Left kidney (tissue), 2 donors: ENCODE results near the gene PRMT9. TPM values are rescaled to one million over a fixed set of nuclear protein-coding genes. Genes with fewer than 3 reads are reported as not detected.

Experiments used
- DNase-seq: peaks from one replicate; pipeline ENCODE4 v3.0.0-alpha.2; 2013
- polyA plus RNA-seq: library from polyadenylated mRNA; unstranded; fragments of 120-200 nt; gene quantifications from one replicate; pipeline ENCODE4 v1.2.1, GENCODE V29; 2013; ENCODE audit not compliant: insufficient read length

Gene PRMT9
- polyA plus RNA-seq, 1 donor = 31.2 TPM

DNA sequence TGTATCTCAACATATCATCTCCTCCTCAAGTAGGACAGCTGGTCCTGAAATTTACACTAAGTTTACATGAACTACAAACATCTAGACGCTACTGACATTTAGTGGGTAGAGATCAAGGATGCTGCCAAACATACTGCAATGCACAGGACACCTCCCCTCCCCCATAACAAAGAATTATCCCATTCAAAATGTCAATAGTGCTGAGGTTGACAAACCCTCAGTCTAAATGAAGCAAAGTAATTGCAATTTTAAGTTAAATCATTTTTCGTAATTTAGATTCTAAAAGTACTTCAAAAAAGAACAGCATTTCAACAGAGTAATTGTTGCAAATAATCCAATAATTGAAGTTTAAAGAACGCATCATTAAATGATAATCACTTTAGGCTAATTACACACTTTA lies 1.2 kb downstream of the PRMT9 start:
- DNase-seq = no peak

DNA sequence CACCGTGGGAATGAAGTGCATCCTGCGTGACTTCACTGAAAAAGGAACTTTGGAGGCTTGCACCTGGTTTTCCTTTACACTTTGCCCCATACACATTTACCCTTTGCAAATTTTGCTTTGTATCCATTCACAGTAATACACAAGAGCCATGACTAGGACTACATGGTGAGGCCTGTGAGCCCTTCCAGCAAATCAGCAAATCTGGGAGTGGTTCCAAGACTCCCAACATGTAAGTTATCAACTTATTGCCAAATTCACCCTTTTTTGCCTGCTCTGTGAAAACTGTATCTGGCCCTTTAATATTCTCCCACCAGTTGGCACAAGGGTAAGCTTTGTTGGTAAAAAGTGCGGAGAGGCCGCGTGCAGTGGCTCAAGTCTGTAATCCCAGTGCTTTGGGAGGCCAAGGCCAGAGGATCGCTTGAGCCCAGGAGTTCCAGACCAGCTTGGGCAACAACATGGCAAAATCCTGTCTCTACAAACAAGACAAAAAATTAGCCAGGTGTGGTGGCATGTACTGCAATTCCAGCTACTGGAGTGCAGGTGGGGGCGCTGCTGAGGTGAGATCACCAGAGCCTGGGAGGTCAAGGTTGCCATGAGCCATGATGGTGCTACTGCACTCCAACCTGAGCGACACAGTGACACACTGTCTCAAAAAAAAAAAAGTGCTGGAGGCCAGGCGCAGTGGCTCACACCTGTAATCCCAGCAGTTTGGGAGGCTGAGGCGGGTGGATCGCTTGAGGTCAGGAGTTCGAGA lies 5.0 kb downstream of the PRMT9 start:
- DNase-seq = no peak

DNA sequence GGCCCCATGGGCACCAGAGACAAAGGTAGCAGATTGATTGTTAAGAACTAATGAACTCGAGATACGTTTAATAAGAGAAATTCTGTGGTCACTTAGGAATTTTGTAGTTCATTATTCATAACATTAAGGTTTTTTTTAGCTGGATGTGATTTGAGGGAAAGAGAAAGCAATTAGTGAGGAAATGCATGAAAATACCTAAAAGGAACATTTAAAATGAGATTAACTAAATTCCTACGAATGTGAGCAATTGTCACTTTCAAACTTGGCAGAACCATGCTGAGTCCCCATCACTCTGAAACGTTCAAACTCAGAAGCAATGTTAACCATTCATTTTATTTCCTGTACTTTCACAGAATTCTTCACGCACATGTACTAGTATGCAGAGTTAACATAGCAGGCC lies 5.9 kb downstream of the PRMT9 start:
- DNase-seq = no peak

DNA sequence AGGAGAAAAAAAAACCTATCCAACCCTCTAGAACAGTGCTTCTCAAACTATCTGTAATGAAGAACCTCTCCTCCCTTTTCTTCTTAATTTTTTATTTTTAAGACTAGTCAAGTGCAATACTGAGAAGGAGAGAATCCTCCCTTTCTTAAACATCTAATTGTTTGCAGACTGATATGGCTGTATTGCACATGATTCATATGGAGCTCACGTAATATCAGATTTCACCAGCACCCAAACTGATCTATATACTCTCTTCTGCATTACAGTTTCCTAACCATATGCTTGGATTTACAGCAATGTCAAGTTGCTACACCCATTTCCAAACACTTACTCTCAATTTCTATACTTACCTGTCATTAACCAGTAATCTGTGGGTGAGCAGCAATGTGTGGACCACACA lies 9.5 kb downstream of the PRMT9 start:
- DNase-seq = no peak

DNA sequence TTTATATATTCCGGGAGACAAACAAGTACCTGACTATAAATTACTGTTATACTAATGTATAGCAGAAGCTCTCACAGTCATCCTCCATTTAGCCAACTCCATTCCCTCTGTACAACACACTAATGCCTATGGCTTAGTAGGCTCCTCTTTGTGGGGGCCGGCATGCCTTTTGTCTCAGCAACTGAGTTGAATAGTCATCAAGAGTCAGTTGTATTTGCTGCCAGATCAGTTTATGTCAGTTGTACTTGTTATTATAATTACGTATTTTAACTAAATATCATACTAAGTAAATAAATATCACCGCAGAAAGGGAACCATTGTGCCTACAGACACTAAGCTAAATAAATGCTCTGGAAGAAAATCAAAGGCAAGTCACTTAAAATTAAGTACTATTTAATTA lies 9.9 kb downstream of the PRMT9 start:
- no peak for DNase-seq

DNA sequence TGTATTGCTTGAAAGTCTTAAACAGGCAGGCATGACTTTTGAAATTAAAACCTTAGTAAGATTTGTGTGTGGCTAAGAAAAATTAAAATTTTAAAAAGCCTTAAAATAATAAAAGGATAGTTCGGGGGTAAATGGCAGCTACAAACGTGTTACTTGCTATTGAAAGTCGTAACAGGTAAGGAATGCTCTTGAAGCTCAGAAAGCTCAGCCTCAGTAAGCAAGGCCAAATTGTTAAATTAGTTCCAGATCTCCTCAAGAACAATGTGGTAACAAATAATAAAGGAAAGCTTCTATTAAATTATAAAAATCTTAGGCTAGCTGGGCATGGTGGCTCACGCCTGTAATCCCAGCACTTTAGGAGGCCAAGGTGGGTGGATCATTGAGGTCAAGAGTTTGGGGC lies 25.5 kb downstream of the PRMT9 start:
- no peak for DNase-seq

DNA sequence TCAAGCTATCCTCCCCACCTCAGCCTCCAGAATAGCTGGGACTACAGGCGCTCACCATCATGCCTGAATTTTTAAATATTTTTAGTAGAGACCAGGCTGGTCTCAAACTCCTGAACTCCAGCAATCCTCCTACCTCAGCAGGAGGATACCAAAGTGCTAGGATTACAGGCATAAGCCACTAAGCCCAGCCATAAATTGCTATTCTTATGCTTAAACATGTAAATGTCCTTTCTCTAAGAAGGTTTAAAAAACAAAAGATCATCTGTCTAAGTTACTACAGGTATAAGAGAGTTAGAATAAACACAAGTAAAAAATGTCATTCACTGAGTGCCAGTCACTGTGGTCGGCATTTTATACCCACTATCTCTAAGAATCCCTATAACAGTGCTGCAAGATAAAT lies 28.3 kb downstream of the PRMT9 start:
- no peak for DNase-seq

DNA sequence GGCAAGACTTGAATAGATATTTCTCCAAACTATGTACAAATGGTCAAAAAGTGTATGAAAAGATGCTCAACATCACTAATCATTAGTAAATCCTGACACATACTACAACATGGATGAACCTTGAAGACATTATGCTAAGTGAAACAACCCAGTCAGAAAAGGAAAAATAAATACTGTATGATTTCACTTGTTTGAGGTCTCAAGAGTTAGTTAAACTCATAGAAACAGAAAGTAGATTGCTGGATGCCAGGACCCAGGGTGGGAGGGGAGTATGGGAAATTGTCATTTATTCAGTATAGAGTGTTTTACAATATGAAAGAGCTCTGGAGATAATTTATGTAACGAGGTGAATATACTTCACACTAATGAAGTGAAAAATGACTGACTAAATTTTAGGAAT lies 32.4 kb downstream of the PRMT9 start:
- DNase-seq = no peak

DNA sequence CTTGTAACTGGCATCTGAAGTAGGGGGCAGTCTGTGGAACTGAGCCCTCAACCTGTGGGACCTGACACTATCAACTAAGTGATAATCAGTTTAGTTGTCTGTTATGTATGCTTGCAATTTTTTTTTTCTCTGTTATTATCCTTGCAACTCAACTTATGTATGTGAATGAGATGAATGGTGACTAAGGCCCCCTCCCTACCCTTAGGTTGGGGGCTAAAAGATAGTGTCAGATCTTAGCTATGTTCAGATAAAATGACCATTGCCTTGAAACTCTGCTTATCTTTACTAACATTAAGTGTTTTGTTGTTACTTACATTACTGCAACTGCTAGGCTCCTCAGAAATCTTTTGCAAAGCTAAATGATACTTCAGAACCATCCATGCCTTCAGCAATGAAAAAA lies 35.3 kb downstream of the PRMT9 start:
- DNase-seq = no peak

DNA sequence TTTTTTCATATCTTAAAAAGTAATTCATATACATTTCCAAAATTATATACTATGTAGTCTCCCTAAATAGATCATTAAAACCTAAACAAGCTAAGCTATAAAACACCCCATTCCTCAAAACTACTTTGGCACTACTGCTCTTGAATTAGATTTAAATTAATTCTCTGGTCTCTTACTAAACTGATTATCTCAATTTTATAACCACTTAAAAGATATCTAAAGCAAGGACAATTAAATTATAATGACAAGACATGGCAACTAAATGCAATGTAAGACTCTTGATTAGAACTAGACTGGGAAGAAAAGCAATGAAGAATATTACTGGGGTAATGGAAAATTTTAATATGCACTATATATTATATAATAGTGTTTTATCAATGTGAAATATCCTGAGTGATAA lies 38.9 kb downstream of the PRMT9 start:
- DNase-seq = no peak

DNA sequence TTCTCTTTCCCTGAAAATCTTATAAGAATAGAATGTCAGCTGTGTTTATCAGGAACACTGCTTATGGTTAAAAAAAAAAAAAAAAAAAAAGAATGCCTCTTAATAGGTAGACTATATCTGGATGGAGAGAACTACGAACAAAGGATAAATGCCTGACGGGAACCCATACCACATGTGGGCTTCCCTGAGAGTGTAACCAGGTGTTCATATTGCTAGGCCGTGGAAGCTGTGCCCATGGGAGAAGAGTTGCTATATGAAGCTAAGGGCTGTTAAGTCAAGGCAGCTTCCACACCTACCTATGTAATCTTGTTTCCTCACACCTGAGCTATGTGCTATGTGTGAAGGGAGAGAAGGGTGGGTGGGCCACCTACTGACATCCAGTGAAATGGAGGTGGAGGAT lies 39.5 kb downstream of the PRMT9 start:
- DNase-seq = no peak

DNA sequence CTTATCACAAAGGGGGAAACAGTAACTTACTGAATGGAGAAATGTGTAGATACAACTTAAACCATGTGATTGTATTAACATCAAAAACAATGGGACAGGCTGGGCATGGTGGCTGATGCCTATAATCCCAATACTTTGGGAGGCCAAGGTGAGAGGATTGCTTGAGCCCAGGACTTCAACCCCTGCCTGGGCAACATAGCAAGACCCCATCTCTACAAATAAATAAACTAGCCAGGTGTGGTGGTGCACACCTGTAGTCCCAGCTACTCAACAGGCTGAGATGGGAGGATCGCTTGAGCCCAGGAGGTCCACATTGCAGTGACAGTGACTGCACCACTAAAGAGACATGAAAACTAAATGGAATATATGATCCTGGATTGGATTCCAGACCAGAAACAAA lies 40.3 kb downstream of the PRMT9 start:
- no peak for DNase-seq

DNA sequence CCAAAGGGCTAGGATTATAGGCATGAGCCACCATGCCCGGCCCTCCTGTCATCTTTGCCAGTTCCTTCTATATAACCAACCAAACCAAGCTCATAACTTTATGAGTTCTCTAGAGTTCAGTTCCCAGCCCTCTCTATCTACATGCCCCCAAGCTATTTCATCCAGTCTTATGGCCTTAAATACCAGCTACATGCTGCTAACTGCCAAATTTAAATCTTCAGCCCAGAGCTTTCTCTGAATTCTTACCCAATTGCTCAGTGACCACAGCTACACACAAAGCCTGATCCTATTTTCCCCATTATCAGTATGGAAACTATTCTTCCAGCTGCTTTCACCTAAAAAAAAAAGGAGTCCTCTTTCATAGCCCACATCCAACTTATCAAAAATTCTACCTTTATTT lies 43.6 kb downstream of the PRMT9 start:
- no peak for DNase-seq

DNA sequence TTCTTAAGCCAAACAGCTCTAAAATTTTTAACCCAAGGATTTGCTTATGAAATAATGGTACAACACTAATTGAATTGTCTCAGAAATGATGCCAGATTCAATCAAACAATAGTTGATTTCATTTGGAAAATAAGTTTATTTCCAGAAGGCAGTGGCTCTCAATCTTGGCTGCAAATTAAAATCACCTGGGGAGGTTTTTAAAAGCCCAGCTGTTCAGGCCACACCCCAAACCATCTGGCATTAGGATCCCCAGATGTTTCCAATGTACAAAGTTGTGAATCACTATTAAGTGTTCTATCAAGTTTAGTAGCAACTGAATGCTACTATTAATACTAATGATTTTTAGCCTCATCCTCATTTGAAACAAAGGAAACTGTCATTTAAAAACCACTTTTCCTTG lies 44.6 kb downstream of the PRMT9 start:
- no peak for DNase-seq

DNA sequence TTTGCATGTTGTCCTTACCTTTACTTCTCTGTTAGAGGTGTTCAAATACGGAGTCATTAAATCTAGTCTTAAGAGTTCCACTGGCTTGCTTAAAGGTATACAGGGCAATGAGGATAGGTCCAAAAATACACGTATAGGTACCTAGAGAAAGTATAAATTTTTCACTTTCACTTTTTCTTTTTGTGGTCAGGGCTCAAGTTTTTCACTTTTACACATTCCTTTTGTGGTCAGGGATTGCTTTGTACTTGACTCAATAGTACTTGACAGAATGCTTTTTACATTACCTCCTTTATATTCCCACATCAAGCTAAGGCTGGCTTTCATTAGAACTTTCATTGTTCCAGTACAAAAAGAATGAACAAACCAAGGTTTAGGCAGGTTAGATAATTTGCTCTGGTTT lies 45.0 kb downstream of the PRMT9 start:
- DNase-seq = no peak

DNA sequence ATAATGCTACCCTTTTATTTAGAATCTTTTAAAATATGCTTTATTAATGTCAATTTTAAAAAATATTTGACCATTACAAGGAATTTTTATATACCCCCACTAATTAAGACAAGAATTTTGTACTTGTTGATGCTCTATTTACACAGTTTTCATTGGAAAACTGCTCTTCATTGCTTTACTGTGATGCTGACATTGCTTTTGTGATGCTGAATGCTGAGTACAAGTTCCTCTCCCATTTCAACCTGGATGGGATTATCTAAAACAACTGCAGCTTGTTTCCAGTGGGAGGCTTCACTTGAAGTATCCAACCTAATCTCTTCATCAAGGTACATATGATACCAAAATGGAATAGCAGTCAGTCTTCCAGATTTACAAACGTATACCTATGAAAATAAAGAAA lies 45.6 kb downstream of the PRMT9 start:
- no peak for DNase-seq

DNA sequence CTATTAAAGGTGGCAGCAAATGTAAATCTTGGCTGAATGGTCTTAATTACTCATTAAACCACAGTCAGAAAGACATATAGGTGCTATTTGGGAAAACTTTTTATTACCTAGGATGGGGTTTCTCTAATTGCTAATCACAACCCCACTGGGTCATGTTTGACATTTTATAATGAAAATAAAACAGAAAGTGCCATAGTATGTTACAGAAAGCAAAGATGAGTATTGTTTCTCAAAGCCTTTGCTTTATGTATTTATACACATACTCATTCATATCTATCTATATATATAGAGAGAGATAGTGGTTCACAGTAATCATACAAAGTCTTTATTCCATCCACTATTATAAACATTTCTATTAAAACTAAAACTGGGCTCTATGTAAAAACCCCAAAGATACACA lies 48.6 kb downstream of the PRMT9 start:
- DNase-seq = no peak

DNA sequence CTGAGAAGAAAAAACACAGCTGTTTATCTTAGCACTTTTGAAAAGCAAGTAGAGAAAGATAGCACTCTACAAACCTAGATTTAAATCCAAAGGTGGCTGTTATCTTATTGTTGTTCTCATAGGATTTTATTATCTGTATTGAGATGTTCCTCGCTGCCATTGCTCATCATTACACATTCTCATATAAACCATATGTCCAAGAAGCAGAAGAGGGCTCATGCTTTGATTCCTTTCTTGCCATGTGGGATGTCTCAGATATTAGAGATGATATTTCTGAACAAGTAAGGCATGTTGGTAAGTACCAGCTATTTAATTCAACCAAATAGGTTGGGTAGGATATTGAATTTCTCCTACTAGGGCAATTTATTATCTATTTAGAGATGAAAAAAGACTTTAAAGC lies 50.3 kb downstream of the PRMT9 start:
- DNase-seq = no peak

DNA sequence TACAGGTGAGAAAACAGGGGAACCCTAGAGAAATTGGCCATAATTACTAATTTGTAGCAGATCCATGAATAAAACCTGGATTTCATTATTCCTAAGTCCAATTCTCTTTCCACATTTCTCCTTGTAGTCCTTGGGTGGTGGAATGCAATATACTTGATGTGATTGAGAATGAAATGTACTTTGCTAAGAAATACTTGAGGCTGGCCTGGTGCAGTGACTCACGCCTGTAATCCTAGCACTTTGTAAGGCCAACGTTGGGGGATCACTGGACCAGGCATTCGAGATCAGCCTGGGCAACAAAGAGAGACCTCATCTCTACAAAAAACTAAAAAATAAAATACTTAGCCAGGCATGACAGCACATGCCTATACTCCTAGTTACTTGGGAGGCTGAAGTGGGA lies 50.9 kb downstream of the PRMT9 start:
- DNase-seq = no peak

DNA sequence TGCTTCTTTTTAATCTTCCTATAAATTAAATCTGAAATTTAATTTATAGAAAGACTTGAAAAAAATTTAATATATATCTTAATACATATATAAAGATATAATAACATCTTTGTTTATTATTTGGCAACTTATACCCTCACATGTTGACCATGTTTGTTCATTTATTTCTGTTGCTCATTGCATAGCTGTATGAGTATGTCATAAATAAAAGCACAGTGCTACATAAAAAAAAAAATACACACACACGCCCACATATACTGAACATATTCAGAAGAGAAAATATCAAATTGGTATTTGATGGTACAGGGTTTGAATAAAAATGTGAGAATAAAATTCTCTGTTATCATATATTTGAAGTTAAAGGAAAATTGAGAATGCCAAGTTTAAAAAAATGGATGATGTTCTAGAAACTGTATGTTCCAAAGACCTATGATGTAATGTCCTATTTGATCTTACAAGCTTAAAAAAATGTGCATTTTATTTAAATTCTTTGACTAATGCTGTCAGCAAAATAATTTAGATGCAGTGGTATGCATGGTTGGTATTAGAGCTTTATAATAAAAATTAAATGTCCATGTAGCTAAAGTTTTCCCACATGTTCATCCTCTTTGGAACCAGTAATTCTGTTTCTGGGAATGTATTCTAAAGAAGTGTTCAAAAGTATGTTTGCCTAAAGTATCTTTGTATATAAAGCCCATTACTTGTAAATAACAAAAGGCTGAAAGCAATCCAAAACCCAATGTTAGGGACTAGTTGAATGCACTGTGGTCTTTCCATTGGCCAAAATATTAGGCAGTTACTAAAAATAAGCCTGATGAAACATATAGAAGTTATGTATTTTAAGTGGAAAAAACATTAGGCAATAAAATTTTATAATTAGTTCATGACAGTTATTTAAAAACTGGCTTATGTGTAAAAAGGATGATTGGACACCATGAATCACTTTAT lies 53.9 kb downstream of the PRMT9 start:
- DNase-seq = no peak

DNA sequence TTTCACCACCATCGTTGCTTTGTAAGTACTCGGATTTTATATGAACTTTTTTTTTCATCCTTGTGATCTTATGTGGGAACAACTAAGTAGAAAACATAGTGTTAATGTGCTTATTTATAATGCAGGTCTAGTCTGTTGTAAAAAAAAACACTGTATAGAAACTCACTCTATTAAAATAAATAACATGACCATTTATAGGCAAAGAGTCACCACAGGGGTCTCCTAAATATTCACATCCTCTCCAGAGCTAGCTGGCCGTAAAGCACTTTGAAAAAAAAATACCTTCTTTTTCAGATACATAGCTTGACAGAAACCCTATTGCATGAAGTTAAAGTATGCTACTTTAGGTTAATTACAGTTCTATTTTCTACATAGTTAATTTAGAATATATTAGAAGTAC lies 55.5 kb downstream of the PRMT9 start:
- no peak for DNase-seq

DNA sequence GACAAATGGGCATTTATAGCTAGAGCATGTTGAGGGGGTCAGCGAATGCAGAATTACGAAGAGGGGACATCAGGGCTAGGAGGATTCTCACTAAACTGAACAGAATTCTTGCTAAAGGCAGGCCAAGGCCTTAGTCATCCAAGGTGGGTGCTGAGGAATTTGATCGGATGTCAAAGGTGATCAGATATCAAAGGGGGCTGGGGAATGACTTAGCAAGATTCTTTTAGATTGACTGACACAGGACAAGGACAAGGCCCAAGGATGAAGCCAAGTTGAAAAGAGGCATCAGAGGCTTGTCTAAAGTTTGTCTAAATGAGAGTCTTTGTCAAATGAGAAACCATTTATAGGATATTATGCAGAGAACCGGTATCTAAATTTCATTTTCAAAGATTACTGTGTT lies 57.1 kb downstream of the PRMT9 start:
- no peak for DNase-seq

DNA sequence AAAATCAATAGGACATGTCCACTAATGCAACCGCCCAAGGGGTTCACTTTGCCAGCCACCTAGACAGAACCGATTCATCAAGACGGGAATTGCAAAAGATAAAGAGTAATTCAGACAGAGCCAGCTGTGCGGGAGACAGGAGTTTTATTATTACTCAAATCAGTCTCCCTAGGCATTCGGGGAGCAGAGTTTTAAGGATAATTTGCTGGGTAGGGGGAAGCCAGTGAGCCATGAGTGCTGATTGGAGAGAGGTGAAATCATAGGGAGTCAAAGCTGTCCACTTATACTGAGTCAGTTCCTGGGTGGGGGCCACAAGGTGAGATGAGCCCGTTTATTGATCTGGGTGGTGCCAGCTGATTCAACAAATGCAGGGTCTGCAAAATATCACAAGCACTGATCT lies 58.2 kb downstream of the PRMT9 start:
- DNase-seq = no peak

DNA sequence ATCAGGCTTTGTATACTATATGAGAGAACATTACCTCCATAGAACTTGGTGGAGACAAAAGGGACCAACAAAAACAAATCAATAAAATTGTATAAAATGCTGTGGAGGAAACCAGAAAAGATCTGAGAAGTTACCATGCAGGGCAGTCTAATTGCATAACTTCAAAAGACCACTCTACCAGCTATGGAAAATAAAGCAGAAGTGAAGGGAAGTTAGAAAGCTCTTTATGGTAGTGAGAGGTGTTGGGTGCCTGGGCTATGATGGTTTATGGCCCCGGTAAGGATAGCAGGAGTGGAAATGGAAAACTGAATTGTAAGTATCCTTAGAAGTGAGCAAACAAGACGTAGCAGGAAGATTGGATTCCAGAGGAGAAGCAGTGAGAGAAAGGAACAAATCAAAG lies 63.6 kb downstream of the PRMT9 start:
- DNase-seq = no peak
